ENCODE results near the gene HDAC8. TPM values are rescaled to one million over a fixed set of nuclear protein-coding genes. Genes with fewer than 3 reads are reported as not detected.

The HDAC8 gene
- total RNA-seq, 1 donor from 2014 or later, result 18.6 TPM

DNA sequence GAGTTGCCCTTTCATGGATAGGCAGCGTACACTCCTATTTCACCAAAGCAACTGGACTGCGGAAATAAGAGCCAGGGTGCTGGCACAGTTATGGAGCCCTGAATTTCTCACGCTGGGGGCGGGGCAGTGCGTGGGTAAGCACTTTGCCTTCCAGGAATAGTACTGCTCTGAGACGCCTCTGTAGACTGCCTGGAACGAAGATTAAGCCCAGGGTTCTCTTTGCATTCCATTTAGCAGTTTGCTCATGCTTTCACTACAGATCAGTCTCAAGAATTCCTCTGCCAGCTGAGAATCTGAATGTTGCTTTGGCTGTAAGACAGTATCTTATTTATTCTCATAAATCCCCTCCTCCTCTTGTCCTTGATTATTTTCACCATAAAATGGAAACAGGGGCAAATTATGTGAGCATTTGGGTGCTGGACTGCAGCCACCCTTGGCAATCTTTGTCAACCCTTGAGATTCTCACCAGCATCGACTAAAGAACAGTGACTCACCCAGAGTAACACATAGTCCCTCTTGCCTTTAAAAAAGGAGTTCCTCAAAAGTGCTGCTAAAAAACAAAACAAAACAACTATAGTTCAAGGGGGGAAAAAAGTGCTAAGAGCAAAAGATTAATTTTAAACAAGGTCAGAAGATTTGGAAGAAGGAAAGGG lies 178.0 kb downstream of the HDAC8 start:
- ATAC-seq (peak; percentile 57), DNase-seq (ENCODE audit: missing footprints) (peak; percentile 25)
- intact Hi-C loops (cut with DNase I), result no loop called here

DNA sequence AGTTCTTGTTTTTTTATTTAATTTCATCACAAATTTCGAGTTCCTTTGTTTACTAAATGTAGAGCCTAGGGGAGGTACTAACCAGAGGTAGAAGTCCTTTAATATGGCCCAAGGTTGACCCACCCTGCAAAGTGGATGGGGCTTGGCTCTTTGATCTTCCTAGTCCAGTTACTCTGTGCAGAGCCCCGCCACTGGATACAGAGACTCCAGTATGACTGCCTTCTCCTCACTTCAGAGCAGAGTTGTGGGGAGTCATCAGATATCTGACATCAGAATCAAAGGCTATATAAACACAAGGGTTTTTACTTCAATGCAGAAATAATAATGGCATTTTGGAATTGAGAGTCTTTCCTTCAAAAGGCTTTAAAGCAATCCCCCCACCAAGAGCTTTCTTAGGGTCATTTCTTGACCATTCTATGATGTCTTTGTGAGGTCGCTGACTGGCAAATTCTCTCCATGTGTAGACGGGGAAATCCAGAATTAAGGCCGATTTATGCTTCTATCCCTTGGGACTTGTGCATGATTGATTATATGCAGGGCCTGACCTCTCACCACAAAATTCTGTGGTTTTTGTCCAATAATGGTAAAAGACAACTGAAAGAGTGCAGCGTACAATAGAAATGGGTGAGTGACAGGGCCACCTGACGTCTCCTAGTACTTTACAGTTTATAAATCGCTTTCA lies 178.7 kb downstream of the HDAC8 start:
- ATAC-seq (no peak), DNase-seq (ENCODE audit: missing footprints) (no peak)
- intact Hi-C loops (cut with DNase I), result no loop called here

GRCh38 chrX:72392816-72393800 lies 179.5 kb downstream of the HDAC8 start:
- no peak for DNase-seq (ENCODE audit: missing footprints)
- intact Hi-C loops (cut with DNase I), result no loop called here
- ATAC-seq, result no peak

- ATAC-seq, result no peak
Measured at GRCh38 chrX:72392042-72392441, 180.6 kb downstream of the HDAC8 start.

DNA sequence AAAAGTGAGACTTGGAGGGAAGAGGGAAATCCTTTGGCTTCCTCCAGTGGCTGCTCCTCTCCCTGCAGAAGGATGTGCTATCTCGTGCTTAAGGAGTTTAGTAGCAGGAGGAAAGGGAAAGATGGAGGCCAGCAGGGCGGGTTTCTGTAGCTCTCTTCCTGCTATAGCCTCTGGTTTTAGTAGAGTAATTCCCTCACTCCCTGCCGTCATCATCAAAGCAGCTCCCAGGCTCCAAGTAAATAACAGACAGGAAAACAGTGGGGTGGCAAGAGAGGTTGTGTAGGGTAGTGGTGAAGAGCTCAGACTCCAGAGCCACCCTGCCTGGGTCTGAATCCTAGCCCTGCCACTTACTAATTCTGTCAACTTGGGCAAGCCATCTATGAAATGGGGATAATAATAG lies 185.4 kb downstream of the HDAC8 start:
- intact Hi-C loops (cut with DNase I), result loop anchor here (10.0 kb wide), 1 partner anchor 148 kb away; no protein-coding TSS in a partner anchor
- ATAC-seq, result no peak
- no peak for DNase-seq (ENCODE audit: missing footprints)

More at GRCh38 chrX:72392042-72392441, 180.6 kb downstream of the HDAC8 start:
- intact Hi-C loops (cut with DNase I), result no loop called here
- no peak for DNase-seq (ENCODE audit: missing footprints)

DNA sequence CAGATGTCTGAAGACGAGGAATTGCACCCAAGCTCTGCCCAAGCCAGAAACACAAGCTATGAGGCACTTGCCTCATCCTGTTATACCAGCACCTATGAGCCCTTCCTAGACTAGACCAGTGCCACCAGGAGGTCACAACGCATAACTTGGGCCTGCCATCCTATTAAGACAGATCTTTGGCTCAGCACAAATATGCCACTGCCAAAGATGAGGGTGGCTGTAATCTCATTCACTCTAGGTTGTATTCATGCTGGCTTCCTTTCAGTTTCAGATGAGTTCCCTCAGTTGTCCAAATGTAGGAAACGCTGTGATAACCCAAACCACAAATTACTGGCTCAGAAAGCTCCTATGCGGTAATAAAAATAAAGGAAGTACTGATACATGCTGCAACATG lies 190.4 kb downstream of the HDAC8 start:
- DNase-seq (ENCODE audit: missing footprints), result no peak
- intact Hi-C loops (cut with DNase I), result loop anchor here (10.0 kb wide), 1 partner anchor 153 kb away; no protein-coding TSS in a partner anchor
- peak; percentile 88 for ATAC-seq

DNA sequence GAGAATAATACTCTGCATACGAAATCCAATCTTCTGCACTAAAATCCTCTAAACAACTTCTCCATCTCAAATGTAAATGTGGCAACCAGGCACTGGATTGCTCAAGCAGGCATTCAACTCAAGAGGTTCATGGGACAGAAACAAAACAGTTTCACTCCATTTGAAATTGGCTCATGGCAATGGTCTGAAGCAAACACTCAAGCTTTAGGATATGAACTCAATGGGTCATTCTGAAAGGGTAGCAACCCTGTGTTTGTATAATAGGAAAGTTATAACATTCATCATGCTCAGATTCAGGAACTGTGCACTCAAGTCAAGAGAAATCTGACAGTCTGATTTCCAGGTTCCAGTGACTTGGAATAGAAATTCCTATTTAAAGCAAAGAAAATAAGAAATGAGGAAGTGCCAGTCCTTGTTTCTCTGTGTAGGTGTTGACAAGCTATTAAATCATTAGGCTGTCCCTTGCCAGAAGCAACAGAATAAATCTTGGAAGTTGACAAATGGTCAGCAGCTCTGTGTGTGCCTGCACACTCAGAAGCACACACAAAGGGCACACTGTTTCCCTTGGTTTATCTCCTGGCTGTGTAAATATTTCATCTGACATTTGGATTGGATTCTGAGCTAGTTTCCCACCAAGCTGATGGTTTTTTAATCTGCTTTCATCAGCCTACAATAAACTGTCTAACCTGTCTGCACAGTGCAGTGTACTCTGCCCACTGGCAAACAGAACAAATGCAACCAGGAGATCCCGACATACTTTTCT lies 191.0 kb downstream of the HDAC8 start:
- no peak for DNase-seq (ENCODE audit: missing footprints)
- ATAC-seq, result peak; percentile 88
- intact Hi-C loops (cut with DNase I), result loop anchor here (10.0 kb wide), 1 partner anchor 153 kb away; no protein-coding TSS in a partner anchor

DNA sequence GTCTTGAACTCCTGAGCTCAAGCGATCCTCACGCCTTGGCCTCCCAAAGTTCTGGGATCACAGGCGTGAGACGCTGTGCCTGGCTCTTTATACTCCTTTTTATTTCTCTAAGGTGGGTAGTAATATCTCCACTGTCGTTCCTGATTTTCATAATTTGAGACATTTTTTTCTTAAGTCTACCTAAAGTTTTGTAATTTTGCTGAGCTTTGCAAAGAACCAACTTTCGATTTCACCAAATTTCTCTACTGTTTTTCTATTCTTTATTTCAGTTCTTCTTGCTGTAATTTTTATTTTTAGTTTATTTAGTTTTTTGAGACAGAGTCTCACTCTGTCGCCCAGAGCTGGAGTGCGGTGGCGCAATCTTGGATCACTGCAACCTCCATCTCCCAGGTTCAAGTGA lies 196.5 kb downstream of the HDAC8 start:
- DNase-seq (ENCODE audit: missing footprints), result no peak
- ATAC-seq, result no peak
- intact Hi-C loops (cut with DNase I), result no loop called here

- no peak for DNase-seq (ENCODE audit: missing footprints)
- intact Hi-C loops (cut with DNase I), result no loop called here
- no peak for ATAC-seq
Measured at GRCh38 chrX:72373136-72373535, 199.5 kb downstream of the HDAC8 start.

- intact Hi-C loops (cut with DNase I), result no loop called here
- DNase-seq (ENCODE audit: missing footprints), result no peak
- ATAC-seq, result no peak
Measured at GRCh38 chrX:72372735-72373134, 199.9 kb downstream of the HDAC8 start.

DNA sequence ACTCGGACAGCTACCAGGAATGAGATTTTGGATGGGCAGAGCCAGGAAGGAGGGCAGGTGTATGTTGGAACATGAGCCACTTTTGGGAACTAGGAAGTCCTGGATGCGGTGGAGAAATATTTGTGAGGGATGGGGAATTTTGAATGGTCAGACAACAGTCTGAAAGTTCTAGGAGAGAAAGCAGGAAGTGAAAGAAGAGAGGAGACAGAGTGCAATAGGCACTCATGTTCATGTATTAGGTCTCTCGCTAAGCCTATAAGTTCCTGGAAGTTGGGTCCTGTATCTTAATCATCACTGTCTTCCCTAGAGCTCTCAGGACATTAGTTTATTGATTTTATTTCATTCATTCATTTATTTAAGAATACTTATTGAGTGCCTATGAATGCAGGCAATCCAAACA lies 201.2 kb downstream of the HDAC8 start:
- intact Hi-C loops (cut with DNase I), result no loop called here
- ATAC-seq, result no peak
- DNase-seq (ENCODE audit: missing footprints), result no peak

DNA sequence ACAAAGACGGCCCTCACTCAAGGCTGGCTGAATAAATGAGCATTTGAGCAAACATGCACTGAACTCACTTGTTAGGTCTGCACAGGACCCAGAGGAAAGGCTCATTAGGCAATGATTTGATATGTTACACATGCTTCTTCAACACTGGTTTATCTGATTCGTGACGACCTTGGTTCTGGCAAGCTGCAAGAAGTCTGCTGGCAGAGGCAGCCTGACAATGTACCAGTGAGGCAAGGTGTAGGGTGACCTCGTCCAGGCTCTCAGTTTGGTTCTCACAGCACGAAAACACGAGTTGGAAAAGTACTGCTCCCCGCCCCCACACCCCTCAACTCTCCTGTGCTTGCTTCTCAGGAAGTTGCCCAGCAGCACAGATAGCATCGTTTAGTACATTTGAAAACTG lies 203.8 kb downstream of the HDAC8 start:
- ATAC-seq (peak; percentile 74), DNase-seq (ENCODE audit: missing footprints) (no peak)
- intact Hi-C loops (cut with DNase I), result no loop called here

DNA sequence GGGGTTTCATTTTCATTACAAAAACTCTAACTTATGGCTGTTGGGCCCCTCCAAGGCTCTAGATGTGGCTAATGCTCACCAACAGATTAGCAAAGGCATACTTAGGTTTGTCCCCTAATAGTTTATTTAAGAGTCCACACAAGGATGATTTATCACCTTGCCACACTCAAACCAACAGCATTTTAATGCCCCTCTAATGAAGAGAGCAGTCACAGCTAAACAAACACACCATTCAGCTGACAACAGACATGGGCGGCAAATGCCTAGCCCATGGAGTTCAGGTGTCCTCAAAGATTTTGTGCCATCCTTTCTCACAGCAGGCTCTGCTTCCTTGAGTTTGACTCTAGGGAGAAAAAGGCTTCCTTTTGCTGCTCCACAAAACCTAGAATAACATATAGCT lies 205.1 kb downstream of the HDAC8 start:
- ATAC-seq, result no peak
- no peak for DNase-seq (ENCODE audit: missing footprints)
- intact Hi-C loops (cut with DNase I), result no loop called here

DNA sequence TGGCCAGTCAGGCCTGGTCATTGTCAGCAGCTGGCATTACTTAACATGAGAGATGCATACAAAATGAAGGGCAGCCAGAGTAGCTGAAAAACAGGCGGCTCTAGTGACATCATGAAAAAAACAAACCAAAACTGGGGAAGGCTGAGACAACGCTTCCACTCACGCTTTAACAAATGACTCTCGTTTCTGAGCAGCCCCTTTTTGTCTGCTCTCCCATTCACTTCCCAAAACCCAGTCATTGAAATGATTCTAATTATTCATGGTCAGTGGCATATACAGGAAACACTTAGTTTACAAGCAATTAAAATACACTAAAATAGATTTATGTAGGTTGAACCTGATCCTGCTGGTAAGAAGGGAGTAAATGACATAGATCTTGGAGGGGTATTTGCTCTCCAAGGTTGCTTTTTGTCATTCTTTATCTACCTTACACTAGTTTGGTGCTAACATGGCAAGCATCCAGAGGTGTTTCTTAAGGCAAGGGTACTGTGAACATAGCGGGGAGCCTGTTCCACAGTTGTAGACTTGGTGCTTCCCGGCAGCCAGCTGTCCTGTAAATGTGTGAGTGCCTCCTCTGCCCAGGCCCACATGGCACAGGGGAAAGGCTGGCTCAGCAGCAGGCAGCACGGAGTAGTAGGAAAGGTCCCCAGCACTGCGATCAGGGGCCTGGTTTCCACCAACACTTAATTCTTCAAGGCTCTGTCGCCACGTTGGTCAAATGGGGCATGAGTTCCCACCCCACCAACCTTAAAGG lies 205.8 kb downstream of the HDAC8 start:
- intact Hi-C loops (cut with DNase I), result no loop called here
- DNase-seq (ENCODE audit: missing footprints) (no peak), ATAC-seq (no peak)

DNA sequence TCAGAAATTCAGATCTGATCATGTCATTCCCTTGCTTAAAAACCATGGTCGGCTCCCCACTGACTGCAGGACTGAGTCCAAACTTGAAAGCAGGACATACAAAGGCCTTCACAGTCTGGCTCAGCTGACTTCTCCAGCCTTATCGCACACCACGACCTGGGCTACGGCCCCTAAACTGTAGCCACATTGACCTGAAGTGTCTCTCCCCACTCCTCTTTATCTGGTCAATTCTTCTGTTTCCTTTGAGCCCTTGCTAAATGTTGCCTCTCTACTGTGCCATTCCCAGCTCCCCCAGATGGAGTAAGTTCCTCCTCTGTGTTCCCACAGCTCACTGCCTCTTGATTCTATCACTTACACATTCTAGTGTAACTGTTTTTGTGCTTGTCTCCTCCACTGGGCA lies 206.5 kb downstream of the HDAC8 start:
- intact Hi-C loops (cut with DNase I), result no loop called here
- ATAC-seq (no peak), DNase-seq (ENCODE audit: missing footprints) (no peak)

DNA sequence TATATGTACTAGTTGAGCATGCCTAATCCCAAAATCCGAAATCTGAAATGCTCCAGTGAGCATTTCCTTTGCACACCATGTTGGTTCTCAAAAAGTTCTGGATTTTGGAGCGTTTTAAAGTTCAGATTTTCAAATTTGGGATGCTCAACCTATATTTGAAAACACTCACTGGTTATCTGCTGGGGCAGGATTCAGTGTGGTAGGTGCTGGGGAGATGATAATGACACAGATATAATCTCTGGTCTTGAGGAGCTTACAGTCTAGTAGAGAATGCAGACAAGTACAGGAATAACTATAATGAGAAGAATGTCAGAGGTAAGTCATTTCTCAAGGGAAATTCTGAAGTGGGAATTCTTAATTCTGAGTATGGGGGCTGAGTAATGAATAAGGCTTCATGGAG lies 207.5 kb downstream of the HDAC8 start:
- intact Hi-C loops (cut with DNase I), result no loop called here
- no peak for DNase-seq (ENCODE audit: missing footprints)
- no peak for ATAC-seq

GRCh38 chrX:72360326-72360725 lies 212.3 kb downstream of the HDAC8 start:
- intact Hi-C loops (cut with DNase I), result no loop called here
- ATAC-seq (no peak), DNase-seq (ENCODE audit: missing footprints) (no peak)

GRCh38 chrX:72358313-72358712 lies 214.3 kb downstream of the HDAC8 start:
- DNase-seq (ENCODE audit: missing footprints) (no peak), ATAC-seq (no peak)
- intact Hi-C loops (cut with DNase I), result no loop called here

All from Right ventricle myocardium inferior (tissue), 1 donor.